ENCODE data around the gene ECHS1.
A peak's percentile ranks its signal among the peaks of the same experiment; 100 is the strongest.
"Not testable (repeated sequence)": the region's sequence is repeated elsewhere in the genome, so short reads cannot be mapped to it uniquely, and the experiment has no call there.

ECHS1 gene

GRCh38 chr10:133324198-133324792 lies 48.9 kb downstream of the ECHS1 start:
- DNase-seq (ENCODE audit: low spot score): peak; percentile 73

- DNase-seq (ENCODE audit: low spot score): not testable (repeated sequence)
These were observed 51.0 kb downstream of the ECHS1 start for GRCh38 chr10:133322064-133322709.

GRCh38 chr10:133320852-133321422 lies 52.2 kb downstream of the ECHS1 start:
- DNase-seq (ENCODE audit: low spot score): peak; percentile 63

- no peak for DNase-seq (ENCODE audit: low spot score)
These were observed 54.5 kb downstream of the ECHS1 start for GRCh38 chr10:133318494-133319127.

GRCh38 chr10:133316732-133317131 lies 56.4 kb downstream of the ECHS1 start:
- no peak for DNase-seq (ENCODE audit: low spot score)

GRCh38 chr10:133316266-133316665 lies 56.9 kb downstream of the ECHS1 start:
- DNase-seq (ENCODE audit: low spot score): no peak

GRCh38 chr10:133315847-133316246 lies 57.3 kb downstream of the ECHS1 start:
- peak; percentile 54 for DNase-seq (ENCODE audit: low spot score)

GRCh38 chr10:133314911-133315310 lies 58.2 kb downstream of the ECHS1 start:
- no peak for DNase-seq (ENCODE audit: low spot score)

GRCh38 chr10:133313192-133313591 lies 60.0 kb downstream of the ECHS1 start:
- DNase-seq (ENCODE audit: low spot score): no peak

- no peak for DNase-seq (ENCODE audit: low spot score)
These were observed 60.4 kb downstream of the ECHS1 start for GRCh38 chr10:133312769-133313145.

Data from NAMALWA (cell line).